K562 (cell line): Measurements from ENCODE around the gene CACNB1. TPM values are rescaled to one million over a fixed set of nuclear protein-coding genes. Genes with fewer than 3 reads are reported as not detected.

Experiments used
- GTF2F1 ChIP-seq: IDR thresholded peaks from 2 replicates; pipeline ENCODE4 v1.6.1; 2011; ENCODE audit warnings: low read depth, low read length, improper control_type of control experiment
- NR2C2 ChIP-seq, 2 experiments: fragments of 200-800 bp in 1 of 2; sonication (Bioruptor generic) in 1 of 2; sonication (generic) in 1 of 2; formaldehyde crosslinking in 1 of 2; IDR thresholded peaks; 2 replicates each; pipeline versions ENCODE4 v1.6.1 to v1.8.0; 2016 to 2022; ENCODE audit warnings: mild to moderate bottlenecking in 1 of 2, missing compliant biosample characterization in 1 of 2, missing genetic modification characterization in 1 of 2, missing genetic modification reagents in 1 of 2
- ZEB2 ChIP-seq: fragments of 450-650 bp; IDR thresholded peaks from 2 replicates; pipeline ENCODE4 v1.6.1; 2016
- ZNF644 ChIP-seq: fragments of 200-800 bp; sonication (Bioruptor generic); IDR thresholded peaks from 2 replicates; pipeline ENCODE4 v1.6.1; 2016; ENCODE audit warnings: low read depth, missing genetic modification characterization, missing compliant biosample characterization
- polyA plus RNA-seq, 8 experiments: library from polyadenylated mRNA; depleted of rRNA in 4 of 8; stranded (reverse) in 5 of 8; unstranded in 3 of 8; fragments of >200 nt; fragmentation: Nextera tagmentation in 2 of 8; fragmentation: Illumina TruSeq in 1 of 8; extraction: Ambion mirVana in 2 of 8; extraction: Trizol in 1 of 8; gene quantifications; 2 replicates each; pipeline versions ENCODE4 v1.2.1 to v1.2.3, GENCODE V29; 2011 to 2014; ENCODE audit warnings: inconsistent platforms in 1 of 8, missing spikeins in 1 of 8
- total RNA-seq, 7 experiments: library from RNA; depleted of rRNA in 6 of 7; stranded (reverse); fragments of >200 nt in 6 of 7; fragmentation: Illumina TruSeq in 2 of 7; extraction: Trizol in 2 of 7; gene quantifications; 2 replicates each; pipeline versions ENCODE4 v1.2.1 to v1.2.3, GENCODE V29; 2011 to 2021; ENCODE audit warnings: low replicate concordance in 1 of 7
- TF ChIP-seq, protein P1 (sequence below): fragments of 450-650 bp; IDR thresholded peaks from 2 replicates; pipeline ENCODE4 v1.6.1; 2016; ENCODE audit warnings: mild to moderate bottlenecking, moderate library complexity
- TF ChIP-seq, protein P2 (sequence below): IDR thresholded peaks from 2 replicates; pipeline ENCODE4 v1.6.1; 2011; ENCODE audit warnings: borderline replicate concordance, low read depth, mild to moderate bottlenecking, moderate library complexity, low read length; ENCODE audit not compliant: insufficient read depth, poor library complexity, severe bottlenecking
- TF ChIP-seq, protein P3 (sequence below): fragments of 150-350 bp; conservative IDR thresholded peaks from 2 replicates; pipeline ENCODE4 v1.6.1; 2014; ENCODE audit warnings: low read length
- TF ChIP-seq, protein P4 (sequence below): sonication (generic); IDR thresholded peaks from 2 replicates; pipeline ENCODE4 v1.6.1; 2016

The CACNB1 gene
- total and polyA plus RNA-seq, 9 of the 15 experiments (the other 6 are each of a cell fraction or from before 2014, with no cell fraction given), result 0.08 to 7.4 (median 3.0) TPM

DNA sequence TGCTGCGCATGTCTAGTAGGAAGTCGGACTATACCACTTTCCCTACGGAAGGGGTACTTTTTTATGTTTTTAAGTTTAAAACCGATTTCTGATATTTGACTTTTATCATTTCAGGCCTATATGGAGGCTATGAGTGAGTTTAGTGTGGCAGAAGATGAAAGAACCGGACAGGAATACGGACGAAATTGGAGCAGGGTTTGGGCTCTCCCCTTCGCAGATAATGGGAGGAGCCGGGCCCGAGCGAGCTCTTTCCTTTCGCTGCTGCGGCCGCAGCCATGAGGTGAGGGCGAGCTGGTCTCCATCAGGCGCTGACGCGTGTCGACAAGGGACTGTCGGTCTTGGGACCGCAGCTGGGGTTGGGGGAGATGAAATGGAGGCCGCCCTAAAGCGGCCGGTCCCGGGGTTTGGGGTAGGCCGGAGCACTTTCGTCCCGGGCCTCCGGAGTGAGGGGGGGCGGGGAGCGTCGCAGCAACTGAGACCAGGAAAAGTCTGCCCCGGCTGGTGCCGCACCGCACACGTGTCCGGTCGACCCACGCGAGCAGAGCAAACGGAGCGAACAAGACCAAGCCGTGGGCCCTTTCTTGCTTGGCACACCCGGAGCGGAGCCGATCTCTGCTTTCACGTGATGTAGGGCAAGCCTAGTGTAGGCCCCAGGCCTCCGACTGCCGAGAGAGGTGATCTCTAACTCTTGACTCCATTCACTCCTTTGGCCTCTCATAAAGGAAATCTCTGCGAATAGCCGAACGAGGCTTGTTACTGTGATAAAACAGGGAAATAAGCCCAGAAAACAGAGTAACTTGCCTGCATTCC lies 2.8 kb upstream of the CACNB1 start, which contains the start of gene RPL19 (continued):
- TF ChIP-seq, protein P1, sequence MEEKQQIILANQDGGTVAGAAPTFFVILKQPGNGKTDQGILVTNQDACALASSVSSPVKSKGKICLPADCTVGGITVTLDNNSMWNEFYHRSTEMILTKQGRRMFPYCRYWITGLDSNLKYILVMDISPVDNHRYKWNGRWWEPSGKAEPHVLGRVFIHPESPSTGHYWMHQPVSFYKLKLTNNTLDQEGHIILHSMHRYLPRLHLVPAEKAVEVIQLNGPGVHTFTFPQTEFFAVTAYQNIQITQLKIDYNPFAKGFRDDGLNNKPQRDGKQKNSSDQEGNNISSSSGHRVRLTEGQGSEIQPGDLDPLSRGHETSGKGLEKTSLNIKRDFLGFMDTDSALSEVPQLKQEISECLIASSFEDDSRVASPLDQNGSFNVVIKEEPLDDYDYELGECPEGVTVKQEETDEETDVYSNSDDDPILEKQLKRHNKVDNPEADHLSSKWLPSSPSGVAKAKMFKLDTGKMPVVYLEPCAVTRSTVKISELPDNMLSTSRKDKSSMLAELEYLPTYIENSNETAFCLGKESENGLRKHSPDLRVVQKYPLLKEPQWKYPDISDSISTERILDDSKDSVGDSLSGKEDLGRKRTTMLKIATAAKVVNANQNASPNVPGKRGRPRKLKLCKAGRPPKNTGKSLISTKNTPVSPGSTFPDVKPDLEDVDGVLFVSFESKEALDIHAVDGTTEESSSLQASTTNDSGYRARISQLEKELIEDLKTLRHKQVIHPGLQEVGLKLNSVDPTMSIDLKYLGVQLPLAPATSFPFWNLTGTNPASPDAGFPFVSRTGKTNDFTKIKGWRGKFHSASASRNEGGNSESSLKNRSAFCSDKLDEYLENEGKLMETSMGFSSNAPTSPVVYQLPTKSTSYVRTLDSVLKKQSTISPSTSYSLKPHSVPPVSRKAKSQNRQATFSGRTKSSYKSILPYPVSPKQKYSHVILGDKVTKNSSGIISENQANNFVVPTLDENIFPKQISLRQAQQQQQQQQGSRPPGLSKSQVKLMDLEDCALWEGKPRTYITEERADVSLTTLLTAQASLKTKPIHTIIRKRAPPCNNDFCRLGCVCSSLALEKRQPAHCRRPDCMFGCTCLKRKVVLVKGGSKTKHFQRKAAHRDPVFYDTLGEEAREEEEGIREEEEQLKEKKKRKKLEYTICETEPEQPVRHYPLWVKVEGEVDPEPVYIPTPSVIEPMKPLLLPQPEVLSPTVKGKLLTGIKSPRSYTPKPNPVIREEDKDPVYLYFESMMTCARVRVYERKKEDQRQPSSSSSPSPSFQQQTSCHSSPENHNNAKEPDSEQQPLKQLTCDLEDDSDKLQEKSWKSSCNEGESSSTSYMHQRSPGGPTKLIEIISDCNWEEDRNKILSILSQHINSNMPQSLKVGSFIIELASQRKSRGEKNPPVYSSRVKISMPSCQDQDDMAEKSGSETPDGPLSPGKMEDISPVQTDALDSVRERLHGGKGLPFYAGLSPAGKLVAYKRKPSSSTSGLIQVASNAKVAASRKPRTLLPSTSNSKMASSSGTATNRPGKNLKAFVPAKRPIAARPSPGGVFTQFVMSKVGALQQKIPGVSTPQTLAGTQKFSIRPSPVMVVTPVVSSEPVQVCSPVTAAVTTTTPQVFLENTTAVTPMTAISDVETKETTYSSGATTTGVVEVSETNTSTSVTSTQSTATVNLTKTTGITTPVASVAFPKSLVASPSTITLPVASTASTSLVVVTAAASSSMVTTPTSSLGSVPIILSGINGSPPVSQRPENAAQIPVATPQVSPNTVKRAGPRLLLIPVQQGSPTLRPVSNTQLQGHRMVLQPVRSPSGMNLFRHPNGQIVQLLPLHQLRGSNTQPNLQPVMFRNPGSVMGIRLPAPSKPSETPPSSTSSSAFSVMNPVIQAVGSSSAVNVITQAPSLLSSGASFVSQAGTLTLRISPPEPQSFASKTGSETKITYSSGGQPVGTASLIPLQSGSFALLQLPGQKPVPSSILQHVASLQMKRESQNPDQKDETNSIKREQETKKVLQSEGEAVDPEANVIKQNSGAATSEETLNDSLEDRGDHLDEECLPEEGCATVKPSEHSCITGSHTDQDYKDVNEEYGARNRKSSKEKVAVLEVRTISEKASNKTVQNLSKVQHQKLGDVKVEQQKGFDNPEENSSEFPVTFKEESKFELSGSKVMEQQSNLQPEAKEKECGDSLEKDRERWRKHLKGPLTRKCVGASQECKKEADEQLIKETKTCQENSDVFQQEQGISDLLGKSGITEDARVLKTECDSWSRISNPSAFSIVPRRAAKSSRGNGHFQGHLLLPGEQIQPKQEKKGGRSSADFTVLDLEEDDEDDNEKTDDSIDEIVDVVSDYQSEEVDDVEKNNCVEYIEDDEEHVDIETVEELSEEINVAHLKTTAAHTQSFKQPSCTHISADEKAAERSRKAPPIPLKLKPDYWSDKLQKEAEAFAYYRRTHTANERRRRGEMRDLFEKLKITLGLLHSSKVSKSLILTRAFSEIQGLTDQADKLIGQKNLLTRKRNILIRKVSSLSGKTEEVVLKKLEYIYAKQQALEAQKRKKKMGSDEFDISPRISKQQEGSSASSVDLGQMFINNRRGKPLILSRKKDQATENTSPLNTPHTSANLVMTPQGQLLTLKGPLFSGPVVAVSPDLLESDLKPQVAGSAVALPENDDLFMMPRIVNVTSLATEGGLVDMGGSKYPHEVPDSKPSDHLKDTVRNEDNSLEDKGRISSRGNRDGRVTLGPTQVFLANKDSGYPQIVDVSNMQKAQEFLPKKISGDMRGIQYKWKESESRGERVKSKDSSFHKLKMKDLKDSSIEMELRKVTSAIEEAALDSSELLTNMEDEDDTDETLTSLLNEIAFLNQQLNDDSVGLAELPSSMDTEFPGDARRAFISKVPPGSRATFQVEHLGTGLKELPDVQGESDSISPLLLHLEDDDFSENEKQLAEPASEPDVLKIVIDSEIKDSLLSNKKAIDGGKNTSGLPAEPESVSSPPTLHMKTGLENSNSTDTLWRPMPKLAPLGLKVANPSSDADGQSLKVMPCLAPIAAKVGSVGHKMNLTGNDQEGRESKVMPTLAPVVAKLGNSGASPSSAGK, result peak; percentile 64; the same call in 1 of the 2 replicates
- 0 out of 2 replicates have a peak, but pooled peaks have one; percentile 49 for TF ChIP-seq ZNF644 (tag)
- TF ChIP-seq, protein P2, sequence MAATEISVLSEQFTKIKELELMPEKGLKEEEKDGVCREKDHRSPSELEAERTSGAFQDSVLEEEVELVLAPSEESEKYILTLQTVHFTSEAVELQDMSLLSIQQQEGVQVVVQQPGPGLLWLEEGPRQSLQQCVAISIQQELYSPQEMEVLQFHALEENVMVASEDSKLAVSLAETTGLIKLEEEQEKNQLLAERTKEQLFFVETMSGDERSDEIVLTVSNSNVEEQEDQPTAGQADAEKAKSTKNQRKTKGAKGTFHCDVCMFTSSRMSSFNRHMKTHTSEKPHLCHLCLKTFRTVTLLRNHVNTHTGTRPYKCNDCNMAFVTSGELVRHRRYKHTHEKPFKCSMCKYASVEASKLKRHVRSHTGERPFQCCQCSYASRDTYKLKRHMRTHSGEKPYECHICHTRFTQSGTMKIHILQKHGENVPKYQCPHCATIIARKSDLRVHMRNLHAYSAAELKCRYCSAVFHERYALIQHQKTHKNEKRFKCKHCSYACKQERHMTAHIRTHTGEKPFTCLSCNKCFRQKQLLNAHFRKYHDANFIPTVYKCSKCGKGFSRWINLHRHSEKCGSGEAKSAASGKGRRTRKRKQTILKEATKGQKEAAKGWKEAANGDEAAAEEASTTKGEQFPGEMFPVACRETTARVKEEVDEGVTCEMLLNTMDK, result no peak
- peak; percentile 92 for TF ChIP-seq GTF2F1
- TF ChIP-seq NR2C2 (CRISPR knock-in tag; IDR thresholded peaks at IDR 0.05), result no peak
- no peak for TF ChIP-seq NR2C2 (tag; IDR thresholded peaks at IDR 0.05)
- TF ChIP-seq, protein P3, sequence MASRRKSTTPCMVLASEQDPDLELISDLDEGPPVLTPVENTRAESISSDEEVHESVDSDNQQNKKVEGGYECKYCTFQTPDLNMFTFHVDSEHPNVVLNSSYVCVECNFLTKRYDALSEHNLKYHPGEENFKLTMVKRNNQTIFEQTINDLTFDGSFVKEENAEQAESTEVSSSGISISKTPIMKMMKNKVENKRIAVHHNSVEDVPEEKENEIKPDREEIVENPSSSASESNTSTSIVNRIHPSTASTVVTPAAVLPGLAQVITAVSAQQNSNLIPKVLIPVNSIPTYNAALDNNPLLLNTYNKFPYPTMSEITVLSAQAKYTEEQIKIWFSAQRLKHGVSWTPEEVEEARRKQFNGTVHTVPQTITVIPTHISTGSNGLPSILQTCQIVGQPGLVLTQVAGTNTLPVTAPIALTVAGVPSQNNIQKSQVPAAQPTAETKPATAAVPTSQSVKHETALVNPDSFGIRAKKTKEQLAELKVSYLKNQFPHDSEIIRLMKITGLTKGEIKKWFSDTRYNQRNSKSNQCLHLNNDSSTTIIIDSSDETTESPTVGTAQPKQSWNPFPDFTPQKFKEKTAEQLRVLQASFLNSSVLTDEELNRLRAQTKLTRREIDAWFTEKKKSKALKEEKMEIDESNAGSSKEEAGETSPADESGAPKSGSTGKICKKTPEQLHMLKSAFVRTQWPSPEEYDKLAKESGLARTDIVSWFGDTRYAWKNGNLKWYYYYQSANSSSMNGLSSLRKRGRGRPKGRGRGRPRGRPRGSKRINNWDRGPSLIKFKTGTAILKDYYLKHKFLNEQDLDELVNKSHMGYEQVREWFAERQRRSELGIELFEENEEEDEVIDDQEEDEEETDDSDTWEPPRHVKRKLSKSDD, result no peak
- 0 out of 2 replicates have a peak, but pooled peaks have one; percentile 39 for TF ChIP-seq ZEB2
- TF ChIP-seq, protein P4, sequence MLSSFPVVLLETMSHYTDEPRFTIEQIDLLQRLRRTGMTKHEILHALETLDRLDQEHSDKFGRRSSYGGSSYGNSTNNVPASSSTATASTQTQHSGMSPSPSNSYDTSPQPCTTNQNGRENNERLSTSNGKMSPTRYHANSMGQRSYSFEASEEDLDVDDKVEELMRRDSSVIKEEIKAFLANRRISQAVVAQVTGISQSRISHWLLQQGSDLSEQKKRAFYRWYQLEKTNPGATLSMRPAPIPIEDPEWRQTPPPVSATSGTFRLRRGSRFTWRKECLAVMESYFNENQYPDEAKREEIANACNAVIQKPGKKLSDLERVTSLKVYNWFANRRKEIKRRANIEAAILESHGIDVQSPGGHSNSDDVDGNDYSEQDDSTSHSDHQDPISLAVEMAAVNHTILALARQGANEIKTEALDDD, result no peak
